ENCODE measurements around the gene NKTR.
"Not testable (repeated sequence)": the region's sequence is repeated elsewhere in the genome, so short reads cannot be mapped to it uniquely, and the experiment has no call there.

NKTR gene

DNA sequence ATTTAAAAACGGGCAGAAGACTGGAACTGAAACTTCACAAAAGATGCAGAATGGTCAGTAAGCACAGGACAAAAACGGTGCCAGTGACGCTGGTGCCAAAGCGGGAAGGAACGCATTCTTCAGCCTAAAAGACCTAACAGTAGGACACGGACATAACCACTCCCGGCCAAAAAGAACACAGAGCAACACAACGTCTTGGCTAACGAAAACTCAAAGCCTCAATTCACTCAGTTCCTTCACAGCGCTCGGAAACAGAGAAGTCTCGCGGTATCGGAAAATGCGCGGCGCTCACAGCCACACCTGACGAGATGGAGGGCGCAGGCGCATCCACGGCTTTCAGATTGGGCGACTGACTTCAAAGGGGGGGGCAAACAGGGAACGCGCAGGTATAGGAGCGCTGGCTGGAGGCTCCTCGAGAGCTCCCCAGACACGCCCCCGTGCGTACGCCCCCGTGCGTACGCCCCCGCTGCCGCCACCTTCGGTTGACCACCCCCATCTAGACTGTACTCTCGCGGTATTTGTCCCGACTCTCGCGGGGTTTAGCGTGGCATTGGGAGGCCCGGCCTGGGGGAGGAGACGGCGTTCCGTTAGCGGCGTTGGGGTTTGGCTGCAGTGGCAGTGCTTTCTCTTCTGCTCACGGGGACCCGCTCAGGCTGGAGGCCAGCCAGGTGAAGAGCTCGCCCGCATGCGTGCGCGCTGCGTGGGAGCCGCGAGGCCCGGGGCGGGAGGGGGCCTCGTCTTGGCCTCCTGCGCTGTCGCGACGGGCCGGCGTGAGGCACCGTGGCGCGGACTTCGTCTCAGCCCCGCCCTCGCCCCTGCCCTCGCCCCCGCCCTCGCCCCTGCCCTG lies at the start of gene NKTR:
Gene NKTR, plus strand, starts transcription at position 576 of the 847 bp plus-strand sequence. CDS start 321 bp downstream, outside the sequence.
- DNase-seq (ENCODE audit: low read depth in 2 of 2): peak; percentile 99 to 100

- no peak for DNase-seq (ENCODE audit: low read depth in 2 of 2)
Measured at GRCh38 chr3:42552830-42553229, 47.7 kb upstream of the NKTR start.

DNA sequence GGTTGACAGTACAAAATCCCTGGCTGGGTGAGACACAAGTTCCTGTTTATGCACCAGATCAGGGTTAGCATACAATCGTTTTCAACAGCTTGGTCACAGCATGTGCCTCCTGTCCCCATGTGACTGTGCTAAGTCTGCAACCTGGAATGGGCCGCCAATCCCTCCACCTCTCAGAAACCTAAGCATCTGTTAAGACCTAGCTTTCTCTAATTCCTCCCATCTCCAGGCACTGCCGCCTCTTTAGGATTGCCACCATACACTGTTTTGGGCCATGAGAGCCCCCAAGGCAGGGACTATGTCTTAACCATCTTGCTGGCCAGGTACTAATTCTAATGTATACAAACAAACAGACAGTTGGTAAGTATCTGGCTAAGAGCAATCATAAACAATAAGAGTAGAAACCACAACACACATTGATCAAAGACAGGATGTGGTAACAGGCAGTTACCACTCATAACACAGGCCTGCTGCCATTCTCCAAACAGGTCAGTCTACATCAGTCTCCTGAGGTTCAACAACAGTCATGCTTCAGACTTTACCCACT lies 44.3 kb upstream of the NKTR start:
- no peak for DNase-seq (ENCODE audit: low read depth in 2 of 2)

DNA sequence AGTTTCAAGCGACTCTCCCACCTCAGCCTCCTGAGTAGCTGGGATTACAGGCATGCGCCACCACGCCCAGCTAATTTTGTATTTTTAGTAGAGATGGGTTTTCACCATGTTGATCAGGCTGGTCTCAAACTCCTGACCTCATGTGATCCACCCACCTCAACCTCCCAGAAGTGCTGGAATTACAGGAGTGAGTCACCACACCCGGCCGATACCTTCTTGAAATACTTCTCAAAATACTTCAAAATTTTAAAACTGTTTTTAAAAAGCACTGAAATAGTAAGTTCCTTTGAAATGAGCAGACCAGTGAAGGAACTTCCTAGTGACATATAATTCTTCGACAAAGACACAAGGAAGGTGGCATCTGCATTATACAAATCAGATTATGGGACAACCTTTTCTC lies 43.7 kb upstream of the NKTR start:
- DNase-seq (ENCODE audit: low read depth in 2 of 2): not testable (repeated sequence)

DNA sequence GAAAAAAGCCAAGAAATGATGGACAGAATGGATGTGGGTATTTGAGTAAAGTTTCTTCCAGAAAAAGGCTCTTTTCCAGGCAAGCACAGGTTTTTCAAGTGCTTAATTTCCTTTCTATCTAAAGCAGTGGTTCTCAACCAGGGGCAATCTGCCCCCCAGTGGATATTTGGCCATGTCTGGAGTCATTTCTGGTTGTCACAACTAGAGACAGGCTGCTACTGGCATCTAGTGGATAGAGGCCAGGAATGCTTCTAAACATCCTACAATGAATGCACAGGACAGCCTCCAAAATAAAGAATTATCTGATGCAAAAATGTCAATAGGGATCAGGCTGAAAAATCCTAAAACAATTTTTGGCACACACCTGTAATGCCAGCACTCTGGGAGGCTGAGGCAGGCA lies 42.6 kb upstream of the NKTR start:
- no peak for DNase-seq (ENCODE audit: low read depth in 2 of 2)

- DNase-seq (ENCODE audit: low read depth in 2 of 2): no peak
Measured at GRCh38 chr3:42562047-42562907, 38.2 kb upstream of the NKTR start.

- no peak for DNase-seq (ENCODE audit: low read depth in 2 of 2)
Measured at GRCh38 chr3:42569593-42570142, 30.8 kb upstream of the NKTR start.

DNA sequence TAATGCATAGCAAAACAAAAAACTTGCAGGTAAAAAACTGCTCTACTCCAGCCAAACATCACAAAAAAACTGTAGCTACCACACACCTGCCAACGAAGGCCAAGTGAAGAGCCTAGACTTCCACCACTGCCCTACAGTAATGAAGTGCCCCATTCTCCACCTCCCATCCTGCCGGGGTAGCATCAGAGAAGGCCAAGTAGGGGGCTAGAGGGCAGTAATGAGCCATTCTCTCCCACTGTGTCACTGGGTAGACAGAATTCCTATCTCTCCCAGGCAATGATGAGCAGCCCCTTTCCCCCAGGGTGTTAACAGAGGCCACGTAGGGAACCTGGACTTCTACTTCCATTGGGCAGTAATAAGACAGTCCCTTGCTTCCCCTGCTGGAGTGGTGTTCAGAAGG lies 28.2 kb upstream of the NKTR start:
- no peak for DNase-seq (ENCODE audit: low read depth in 2 of 2)

- DNase-seq (ENCODE audit: low read depth in 2 of 2): no peak
Measured at GRCh38 chr3:42575137-42575741, 25.2 kb upstream of the NKTR start.

- DNase-seq (ENCODE audit: low read depth in 2 of 2): no peak
Measured at GRCh38 chr3:42578054-42578453, 22.4 kb upstream of the NKTR start.

GRCh38 chr3:42579346-42579745 lies 21.1 kb upstream of the NKTR start:
- DNase-seq (ENCODE audit: low read depth in 2 of 2): not testable (repeated sequence)

DNA sequence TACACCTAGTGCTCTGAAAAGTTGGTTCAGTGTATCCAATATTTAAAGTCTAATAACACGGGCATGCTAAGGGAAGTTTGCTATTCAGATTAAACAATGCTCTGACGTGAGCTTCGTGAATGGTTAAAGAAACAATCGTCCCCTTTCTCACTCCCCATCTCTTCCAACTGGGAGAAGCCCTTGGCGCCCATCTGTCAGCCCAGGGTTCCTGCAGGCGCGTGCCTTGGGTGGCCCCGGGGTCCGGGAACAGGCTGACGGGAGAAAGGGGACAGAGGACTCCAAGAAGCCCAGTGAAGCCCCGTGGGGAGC lies 19.1 kb upstream of the NKTR start:
- no peak for DNase-seq (ENCODE audit: low read depth in 2 of 2)

DNA sequence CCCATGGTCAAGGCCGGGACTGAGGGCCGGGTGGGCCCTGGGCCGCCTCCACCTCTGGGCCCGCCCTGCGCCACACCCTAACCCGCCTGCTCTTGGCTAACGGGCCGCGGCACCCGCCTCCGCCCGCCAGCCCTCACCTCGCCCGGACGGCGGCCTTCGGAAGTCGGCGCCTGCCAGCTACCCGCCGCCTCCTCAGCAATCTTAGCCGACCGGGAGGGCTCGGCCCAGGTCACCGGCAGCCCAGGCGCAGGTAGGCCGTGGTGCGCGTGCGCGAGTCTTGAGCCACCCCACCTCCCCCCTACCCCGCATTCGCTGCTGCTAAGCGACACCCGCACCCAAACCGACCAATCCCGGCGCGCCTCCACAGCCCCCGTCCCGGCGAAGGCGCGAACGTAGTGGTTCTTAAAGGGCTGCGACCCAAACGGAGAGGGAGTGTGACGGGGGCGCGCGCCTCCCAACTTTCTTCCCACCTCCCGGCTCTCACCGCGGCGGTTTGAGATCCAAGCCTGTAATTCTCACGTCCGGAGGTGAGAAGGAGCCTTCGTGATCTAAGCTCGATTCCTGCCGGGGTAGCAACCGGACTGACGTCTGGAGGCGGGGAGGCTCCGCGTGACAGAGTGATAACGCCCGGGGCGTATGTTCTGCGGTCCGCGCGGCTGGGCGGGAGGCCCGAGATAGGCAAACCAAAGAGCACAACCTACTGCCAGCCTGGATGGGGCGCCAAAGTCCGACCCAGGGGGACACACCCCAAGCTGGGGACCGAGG lies 18.6 kb upstream of the NKTR start, which contains the start of gene SEC22C:
Gene SEC22C, minus strand, starts transcription at position 259 of the 765 bp plus-strand sequence. CDS start 12,921 bp downstream, outside the sequence.
- DNase-seq (ENCODE audit: low read depth in 2 of 2): peak; percentile 91 to 93

- DNase-seq (ENCODE audit: low read depth in 2 of 2): no peak
Measured at GRCh38 chr3:42582474-42583070, 17.9 kb upstream of the NKTR start.

DNA sequence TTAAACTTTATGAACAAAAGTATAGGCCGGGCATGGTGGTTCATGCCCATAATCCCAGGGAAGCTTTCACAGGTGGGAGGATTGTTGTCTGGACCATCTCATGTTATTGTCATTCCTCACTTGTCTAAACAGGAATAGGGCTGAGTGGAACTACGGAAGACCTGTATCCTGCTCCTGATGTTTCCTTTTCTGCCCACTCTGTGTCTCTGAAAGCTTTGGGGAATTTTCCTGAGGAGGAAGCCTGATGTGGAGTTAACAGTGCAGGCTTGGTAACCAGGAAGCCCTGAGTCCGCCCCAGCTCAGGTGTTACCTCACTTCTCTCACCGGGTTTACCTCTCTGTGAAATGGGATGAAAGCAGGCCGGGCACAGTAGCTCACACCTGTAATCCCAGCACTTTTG lies 11.9 kb upstream of the NKTR start:
- no peak for DNase-seq (ENCODE audit: low read depth in 2 of 2)

GRCh38 chr3:42589382-42590109 lies 10.9 kb upstream of the NKTR start:
- no peak for DNase-seq (ENCODE audit: low read depth in 2 of 2)

DNA sequence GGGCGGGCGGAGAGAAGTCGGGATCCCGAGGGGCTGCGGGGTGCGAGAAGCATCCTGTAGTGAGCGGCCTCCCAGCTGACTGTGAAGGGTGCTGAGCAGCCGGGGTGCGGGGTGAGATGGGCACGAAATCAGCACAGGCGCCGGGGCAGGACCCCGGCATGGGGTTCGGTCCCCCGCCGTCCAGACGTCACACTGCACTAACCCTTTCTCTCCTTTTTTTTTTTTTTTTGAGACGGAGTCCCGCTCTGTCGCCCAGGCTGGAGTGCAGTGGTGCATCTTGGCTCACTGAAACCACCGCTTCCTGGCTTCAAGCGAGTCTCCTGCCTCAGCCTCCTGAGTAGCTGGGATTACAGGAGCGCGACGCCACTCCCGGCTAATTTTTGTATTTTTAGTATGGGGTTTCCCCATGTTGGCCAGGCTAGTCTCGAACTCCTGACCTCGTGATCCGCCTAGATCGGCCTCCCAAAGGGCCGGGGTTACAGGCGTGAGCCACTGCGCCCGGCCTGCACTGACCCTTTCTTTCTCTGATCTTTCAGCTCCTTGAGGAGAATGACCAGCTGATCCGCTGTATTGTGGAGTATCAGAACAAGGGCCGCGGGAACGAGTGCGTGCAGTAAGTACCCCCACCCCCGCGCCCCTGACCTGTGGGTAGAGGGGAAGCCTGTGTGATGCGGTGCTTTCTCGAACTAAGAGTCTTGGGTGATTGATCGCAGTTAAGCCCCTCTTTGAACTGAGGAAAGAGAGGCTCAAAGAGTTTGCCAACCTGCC lies 9.3 kb upstream of the NKTR start:
- DNase-seq (ENCODE audit: low read depth in 2 of 2): no peak

GRCh38 chr3:42591811-42592210 lies 8.7 kb upstream of the NKTR start:
- no peak for DNase-seq (ENCODE audit: low read depth in 2 of 2)

DNA sequence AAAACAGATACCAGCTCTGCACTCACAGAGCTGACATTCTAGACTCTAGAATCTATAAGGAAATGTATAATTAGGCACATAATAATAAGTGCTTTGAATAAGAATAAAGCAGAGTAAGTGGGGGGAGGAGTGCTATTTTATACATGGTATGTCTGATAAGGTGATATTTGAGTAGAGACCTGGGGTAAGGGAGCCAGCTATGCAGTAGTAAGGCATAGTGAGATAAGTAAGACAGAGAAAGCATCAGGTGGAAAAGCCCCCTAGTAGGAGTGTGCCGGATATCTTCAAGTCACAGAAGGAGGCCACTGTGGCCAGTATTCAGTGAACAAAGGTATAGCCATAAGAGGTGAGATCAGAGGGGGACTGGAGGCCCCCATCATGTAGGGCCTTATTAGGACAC lies 6.9 kb upstream of the NKTR start:
- no peak for DNase-seq (ENCODE audit: low read depth in 2 of 2)

Data from stimulated activated CD4-positive, alpha-beta T cell treated with anti-CD3 and anti-CD28 coated beads, Interleukin-1b, Interleukin-23, amount 100 ng/mL, for 4 hours (primary cell).